Upper lobe of left lung (tissue), 4 donors: ENCODE measurements around the gene RASGRP3.

Experiments used
- EP300 ChIP-seq, 4 donors: sonication (generic); formaldehyde crosslinking; IDR thresholded peaks; one replicate each; pipeline ENCODE4 v1.5.1; 2017; ENCODE audit warnings: antibody characterized with exemption in 4 of 4, control low read depth in 2 of 4
- POLR2A ChIP-seq, 4 donors: fragments of 450-650 bp; IDR thresholded peaks; one replicate each; pipeline ENCODE4 v1.5.1; 2016 to 2017; ENCODE audit warnings: antibody characterized with exemption in 4 of 4, mild to moderate bottlenecking in 2 of 4
- POLR2AphosphoS5 ChIP-seq, 2 donors: sonication (generic); formaldehyde crosslinking; IDR thresholded peaks; one replicate each; pipeline ENCODE4 v1.5.1; 2017; ENCODE audit warnings: antibody characterized with exemption in 2 of 2
- TF ChIP-seq, protein P1 (sequence below), 6 experiments: fragments of 450-650 bp in 4 of 6; fragments of 200-600 bp in 2 of 6; sonication (generic) in 2 of 6; IDR thresholded peaks; one replicate each; pipeline ENCODE4 v1.5.1; 2016 to 2019; ENCODE audit warnings: antibody characterized with exemption in 6 of 6

DNA sequence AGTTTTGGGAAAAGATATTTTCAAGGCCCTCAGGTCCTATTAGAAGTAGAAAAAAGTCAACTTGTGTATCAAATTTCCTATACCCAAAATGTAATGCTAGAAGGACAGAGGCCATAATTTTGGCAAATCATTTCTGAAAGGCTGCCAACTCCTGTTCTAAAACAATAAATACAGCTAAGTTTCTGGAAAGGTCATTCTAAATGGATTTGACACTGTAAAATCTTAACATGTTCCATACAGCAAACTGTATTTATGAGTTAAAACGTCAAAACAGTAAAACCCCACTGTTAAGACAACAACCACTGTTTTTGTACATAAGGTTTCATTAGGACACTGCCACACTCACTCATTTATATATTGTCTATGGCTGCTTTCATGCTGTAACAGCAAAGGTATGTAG, 113.0 kb downstream of the RASGRP3 start:
- TF ChIP-seq, protein P1, sequence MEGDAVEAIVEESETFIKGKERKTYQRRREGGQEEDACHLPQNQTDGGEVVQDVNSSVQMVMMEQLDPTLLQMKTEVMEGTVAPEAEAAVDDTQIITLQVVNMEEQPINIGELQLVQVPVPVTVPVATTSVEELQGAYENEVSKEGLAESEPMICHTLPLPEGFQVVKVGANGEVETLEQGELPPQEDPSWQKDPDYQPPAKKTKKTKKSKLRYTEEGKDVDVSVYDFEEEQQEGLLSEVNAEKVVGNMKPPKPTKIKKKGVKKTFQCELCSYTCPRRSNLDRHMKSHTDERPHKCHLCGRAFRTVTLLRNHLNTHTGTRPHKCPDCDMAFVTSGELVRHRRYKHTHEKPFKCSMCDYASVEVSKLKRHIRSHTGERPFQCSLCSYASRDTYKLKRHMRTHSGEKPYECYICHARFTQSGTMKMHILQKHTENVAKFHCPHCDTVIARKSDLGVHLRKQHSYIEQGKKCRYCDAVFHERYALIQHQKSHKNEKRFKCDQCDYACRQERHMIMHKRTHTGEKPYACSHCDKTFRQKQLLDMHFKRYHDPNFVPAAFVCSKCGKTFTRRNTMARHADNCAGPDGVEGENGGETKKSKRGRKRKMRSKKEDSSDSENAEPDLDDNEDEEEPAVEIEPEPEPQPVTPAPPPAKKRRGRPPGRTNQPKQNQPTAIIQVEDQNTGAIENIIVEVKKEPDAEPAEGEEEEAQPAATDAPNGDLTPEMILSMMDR (IDR thresholded peaks at IDR 0.05), result no peak
- TF ChIP-seq POLR2A (IDR thresholded peaks at IDR 0.05) (no peak), EP300 (IDR thresholded peaks at IDR 0.05) (no peak), POLR2AphosphoS5 (IDR thresholded peaks at IDR 0.05) (no peak)
